Measurements from ENCODE around the gene TIGD1. TPM values are rescaled to one million over a fixed set of nuclear protein-coding genes. Genes with fewer than 3 reads are reported as not detected.

TIGD1 gene
- total and polyA plus RNA-seq, 4 donors, result 2.0 to 6.0 (median 4.5) TPM

- DNase-seq (no peak), ATAC-seq (ENCODE audit: insufficient read depth, low FRiP score) (no peak)
- WGBS, 2 donors, result 59% methylated on average over 19 of the region's 19 CpGs
- Histone ChIP-seq H3K9me3 (ENCODE audit: control insufficient read depth in 4 of 4, insufficient read depth in 3 of 4, low read length in 3 of 4) (peaks cover 0 to 2% (median under 1%) of the 10 kb centered on the region in 4 donors), H3K4me1 (ENCODE audit: control insufficient read depth in 5 of 5, insufficient read depth in 5 of 5, low read length in 5 of 5) (peaks cover 0 to 6% (median 0%) of the 10 kb centered on the region in 5 donors), H3K4me3 (no peak overlapping the region), H3K27me3 (ENCODE audit: control insufficient read depth in 3 of 3, insufficient read depth in 3 of 3, low read length in 2 of 3) (peaks cover 0 to 4% (median 0%) of the 10 kb centered on the region in 3 donors), H3K27ac (ENCODE audit: low read depth in 1 of 2, low read length in 1 of 2) (no peak overlapping the region), H3K9ac (ENCODE audit: insufficient read depth in 1 of 2, low read length in 2 of 2) (no peak overlapping the region), H3K36me3 (ENCODE audit: control insufficient read depth in 4 of 4, insufficient read depth in 4 of 4, low read length in 4 of 4) (peaks cover 0 to 2% (median 0%) of the 10 kb centered on the region in 4 donors)
- TF ChIP-seq CTCF (IDR thresholded peaks at IDR 0.05; ENCODE audit: control extremely low read depth, extremely low read depth), result no peak
These were observed 9.0 kb downstream of the TIGD1 start for GRCh38 chr2:232541195-232541960.

DNA sequence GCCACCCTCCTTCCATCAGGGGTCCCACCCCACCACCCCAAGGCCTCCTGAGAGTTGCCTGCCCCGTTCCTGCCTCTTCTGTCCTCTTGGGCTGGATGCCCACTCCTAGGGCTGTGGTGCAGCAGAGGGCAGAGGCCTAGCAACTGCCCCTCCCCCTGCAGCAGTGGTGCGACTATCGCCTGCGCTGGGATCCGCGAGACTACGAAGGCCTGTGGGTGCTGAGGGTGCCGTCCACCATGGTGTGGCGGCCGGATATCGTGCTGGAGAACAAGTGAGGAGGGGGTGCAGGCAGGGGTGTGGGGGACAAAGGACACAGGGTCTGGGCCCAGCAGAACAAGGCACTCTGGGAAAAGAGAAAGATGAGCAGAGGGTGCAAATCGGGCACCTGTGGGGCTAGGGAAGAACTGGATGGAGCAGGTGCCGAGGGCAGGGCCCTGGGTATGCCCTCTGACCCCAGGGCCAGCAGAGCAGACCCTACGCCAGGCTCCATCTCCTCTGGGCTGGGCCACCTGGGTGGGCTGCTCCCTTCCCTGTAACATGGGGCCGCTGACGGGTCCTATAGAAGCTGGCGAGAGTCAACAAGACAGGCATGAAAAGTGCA lies 9.8 kb downstream of the TIGD1 start:
- H3K4me3 ChIP-seq, result no peak overlapping the region
- peaks cover 0 to 6% (median 0%) of the 10 kb centered on the region in 5 donors for H3K4me1 ChIP-seq (ENCODE audit: control insufficient read depth in 5 of 5, insufficient read depth in 5 of 5, low read length in 5 of 5)
- peaks cover 0 to 6% (median 3%) of the 10 kb centered on the region in 4 donors for H3K9me3 ChIP-seq (ENCODE audit: control insufficient read depth in 4 of 4, insufficient read depth in 3 of 4, low read length in 3 of 4)
- no peak for TF ChIP-seq CTCF (IDR thresholded peaks at IDR 0.05; ENCODE audit: control extremely low read depth, extremely low read depth)
- ATAC-seq (ENCODE audit: insufficient read depth, low FRiP score) (no peak), DNase-seq (no peak)
- H3K36me3 ChIP-seq (ENCODE audit: control insufficient read depth in 4 of 4, insufficient read depth in 4 of 4, low read length in 4 of 4), result no peaks in the 10 kb centered on the region
- no peak overlapping the region for H3K9ac ChIP-seq (ENCODE audit: insufficient read depth in 1 of 2, low read length in 2 of 2)
- WGBS, 2 donors, result 82 to 83% methylated on average over 17 of the region's 17 CpGs
- H3K27me3 ChIP-seq (ENCODE audit: control insufficient read depth in 3 of 3, insufficient read depth in 3 of 3, low read length in 2 of 3), result peaks cover 0 to 4% (median 0%) of the 10 kb centered on the region in 3 donors
- no peak overlapping the region for H3K27ac ChIP-seq (ENCODE audit: low read depth in 1 of 2, low read length in 1 of 2)

- DNase-seq (peak in 1 of 3 donors; percentile 25), ATAC-seq (ENCODE audit: insufficient read depth, low FRiP score) (no peak)
- H3K27ac ChIP-seq (ENCODE audit: low read depth in 1 of 2, low read length in 1 of 2), result no peak within 1 kb of the TSS
- no peak for TF ChIP-seq CTCF (IDR thresholded peaks at IDR 0.05; ENCODE audit: control extremely low read depth, extremely low read depth)
- 53 to 63% methylated on average over 23 of the region's 23 CpGs for WGBS, 2 donors
- peaks cover 0 to 4% (median 0%) of the 10 kb centered on the region in 3 donors for H3K27me3 ChIP-seq (ENCODE audit: control insufficient read depth in 3 of 3, insufficient read depth in 3 of 3, low read length in 2 of 3)
- H3K4me3 ChIP-seq, result no peak within 1 kb of the TSS
- peaks cover 0 to 6% (median 3%) of the 10 kb centered on the region in 4 donors for H3K9me3 ChIP-seq (ENCODE audit: control insufficient read depth in 4 of 4, insufficient read depth in 3 of 4, low read length in 3 of 4)
- H3K36me3 ChIP-seq (ENCODE audit: control insufficient read depth in 4 of 4, insufficient read depth in 4 of 4, low read length in 4 of 4), result no peaks in the 10 kb centered on the region
- H3K4me1 ChIP-seq (ENCODE audit: control insufficient read depth in 5 of 5, insufficient read depth in 5 of 5, low read length in 5 of 5), result peaks cover 0 to 6% (median 0%) of the 10 kb centered on the region in 5 donors
- H3K9ac ChIP-seq (ENCODE audit: insufficient read depth in 1 of 2, low read length in 2 of 2), result no peak within 1 kb of the TSS
These were observed 10.8 kb downstream of the TIGD1 start, which contains the start of gene CHRNG for GRCh38 chr2:232539298-232540231. TSS of gene CHRNG (plus strand) at chr2:232539692. CDS start at chr2:232539748, 56 bp downstream.
